A549 treated with AZD2906 at 1 μM for 4 hours (cell line): ENCODE data around the gene EED. TPM values are rescaled to one million over a fixed set of nuclear protein-coding genes. Genes with fewer than 3 reads are reported as not detected.

Experiments
- total RNA-seq: library from RNA; stranded (reverse); fragments of 200-300 nt; extraction: Qiagen RNA extraction; gene quantifications from 5 replicates; pipeline ENCODE4 v1.2.3, GENCODE V29; 2022

Gene EED, protein sequence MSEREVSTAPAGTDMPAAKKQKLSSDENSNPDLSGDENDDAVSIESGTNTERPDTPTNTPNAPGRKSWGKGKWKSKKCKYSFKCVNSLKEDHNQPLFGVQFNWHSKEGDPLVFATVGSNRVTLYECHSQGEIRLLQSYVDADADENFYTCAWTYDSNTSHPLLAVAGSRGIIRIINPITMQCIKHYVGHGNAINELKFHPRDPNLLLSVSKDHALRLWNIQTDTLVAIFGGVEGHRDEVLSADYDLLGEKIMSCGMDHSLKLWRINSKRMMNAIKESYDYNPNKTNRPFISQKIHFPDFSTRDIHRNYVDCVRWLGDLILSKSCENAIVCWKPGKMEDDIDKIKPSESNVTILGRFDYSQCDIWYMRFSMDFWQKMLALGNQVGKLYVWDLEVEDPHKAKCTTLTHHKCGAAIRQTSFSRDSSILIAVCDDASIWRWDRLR
- 22.6 to 26.5 TPM (median 24.4 TPM) in 5 replicates for total RNA-seq

DNA sequence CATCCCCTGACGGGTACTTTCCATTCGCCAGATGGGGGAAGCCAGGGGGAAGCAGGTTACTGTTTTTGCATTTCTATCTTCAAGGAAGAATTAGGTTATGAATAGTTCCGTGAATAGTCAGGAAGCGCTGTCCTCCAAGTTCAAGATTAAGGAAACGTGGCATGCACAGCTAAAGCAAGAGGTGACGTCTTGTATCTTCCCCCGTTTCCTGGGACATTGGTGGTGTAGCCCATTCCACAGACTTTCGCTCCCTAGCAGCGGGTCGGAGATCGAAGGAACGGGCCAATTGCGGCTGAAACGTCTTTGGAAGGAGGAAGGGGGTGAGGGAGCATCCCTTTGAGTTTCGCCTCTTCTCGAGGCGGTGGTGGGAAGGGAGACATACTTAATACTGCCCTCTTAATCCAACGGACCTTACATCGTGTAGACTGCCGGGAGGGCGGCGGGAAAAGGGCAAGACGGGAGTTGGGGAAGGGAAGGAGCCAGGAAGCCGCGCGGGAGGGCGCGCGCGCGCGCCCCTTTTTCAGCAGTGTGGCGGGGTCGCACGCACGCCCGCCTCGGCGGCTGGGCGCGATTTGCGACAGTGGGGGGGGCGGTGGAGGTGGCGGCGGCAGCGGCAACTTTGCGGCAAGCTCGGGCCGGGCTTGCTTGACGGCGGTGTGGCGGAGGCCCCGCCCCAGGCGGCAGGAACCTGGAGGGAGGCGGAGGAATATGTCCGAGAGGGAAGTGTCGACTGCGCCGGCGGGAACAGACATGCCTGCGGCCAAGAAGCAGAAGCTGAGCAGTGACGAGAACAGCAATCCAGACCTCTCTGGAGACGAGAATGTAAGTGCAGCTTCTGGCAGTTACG lies at the start of gene EED:
TSS of gene EED (plus strand) at position 232 of the 847 bp plus-strand sequence. CDS start at position 709, 477 bp downstream.

DNA sequence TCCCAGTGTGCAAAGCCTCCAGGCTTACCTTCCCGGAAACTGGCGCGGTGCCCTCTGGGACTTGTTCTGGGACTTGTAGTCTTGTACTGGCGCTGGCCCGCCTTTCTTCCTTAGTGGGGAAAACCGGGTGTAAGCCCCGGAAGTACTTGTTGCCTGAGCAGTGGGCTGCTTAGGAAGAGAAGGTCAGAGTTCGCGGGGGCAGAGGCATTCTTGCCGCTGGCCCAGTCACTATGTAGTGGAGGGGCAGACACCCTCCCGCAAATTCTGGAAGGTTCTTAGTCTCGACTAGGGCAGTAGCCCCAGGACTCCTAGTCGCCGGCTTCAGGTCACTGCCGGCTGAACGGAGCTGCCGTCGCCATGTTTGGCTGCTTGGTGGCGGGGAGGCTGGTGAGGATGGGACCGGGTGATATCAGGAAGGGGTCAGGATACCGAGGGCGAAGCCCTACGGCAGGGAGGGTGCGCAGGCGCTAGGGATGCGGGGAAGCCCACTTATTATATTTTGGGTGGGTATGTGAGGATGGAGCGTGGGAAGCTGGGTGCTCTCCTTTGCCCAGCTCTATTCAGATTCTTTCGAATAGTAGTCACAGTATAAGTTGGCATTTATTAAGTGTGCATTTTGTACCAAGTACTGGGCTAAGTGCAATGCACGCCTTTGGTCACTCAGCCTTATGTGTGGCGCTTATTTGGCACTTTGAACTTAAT lies 57.7 kb downstream of the EED start, which contains the start of gene HIKESHI:
TSS of gene HIKESHI (plus strand) at position 149 of the 702 bp plus-strand sequence. CDS start at position 358, 209 bp downstream.

Other genes starting within 250 kb of the EED start
- 65.9 to 92.4 TPM (median 74.5 TPM) in 5 replicates for gene PICALM, start 175.7 kb upstream of the EED start, total RNA-seq
- gene HIKESHI, start 57.5 kb downstream of the EED start, total RNA-seq, result 30.3 to 39.4 TPM (median 36.8 TPM) in 5 replicates
- 0.21 to 0.45 TPM (median 0.25 TPM) in 5 replicates for gene CCDC81, start 130.1 kb downstream of the EED start, total RNA-seq